NCI-H510A treated with DMSO at 0.1 percent for 48 hours (cell line): ENCODE results near the gene ABCG1.
"Not testable (repeated sequence)": the region's sequence is repeated elsewhere in the genome, so short reads cannot be mapped to it uniquely, and the experiment has no call there.

Experiments used
- DNase-seq: peaks from one replicate; lab custom pipeline; 2025; lab: John Stamatoyannopoulos, UW

The ABCG1 gene

DNA sequence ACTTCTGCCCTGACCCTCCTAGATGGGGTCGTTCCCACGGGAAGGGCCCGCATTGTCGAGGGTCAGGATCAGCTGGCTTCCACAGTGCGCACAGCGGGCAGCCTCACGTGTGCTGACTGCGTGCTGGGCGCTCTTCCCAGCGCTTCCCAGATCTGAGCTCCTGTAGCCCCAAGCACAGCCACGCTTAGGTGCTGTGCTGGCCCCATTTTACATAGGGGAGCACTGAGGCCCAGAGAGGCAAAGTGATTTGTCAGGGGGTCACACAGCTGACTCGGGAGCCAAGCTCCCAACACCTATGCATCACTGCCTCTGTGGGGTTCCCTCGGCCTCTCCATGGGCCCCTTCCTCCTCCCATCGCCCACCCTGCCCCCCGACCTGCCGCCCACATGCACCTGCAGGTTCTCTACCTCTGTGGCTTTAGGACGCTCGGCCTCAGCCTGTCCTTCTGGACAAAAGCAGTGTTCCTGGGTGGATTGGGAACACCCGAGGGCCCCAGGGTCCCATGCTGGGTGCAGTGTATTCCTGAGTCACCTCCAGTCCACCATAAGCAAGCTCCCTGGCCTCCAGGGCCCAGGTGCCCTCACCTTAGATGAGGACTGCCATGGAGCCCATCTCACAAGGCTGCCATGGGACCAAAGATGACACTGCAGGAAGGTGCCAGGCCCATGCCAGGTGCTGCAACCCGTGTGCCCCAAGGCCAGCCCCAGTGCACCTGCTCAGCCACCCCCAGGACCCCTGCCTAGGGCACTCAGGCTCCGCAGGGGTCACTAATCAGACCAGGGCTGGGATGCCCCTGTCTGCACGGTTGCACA lies 73.0 kb downstream of the ABCG1 start:
- no peak for DNase-seq

DNA sequence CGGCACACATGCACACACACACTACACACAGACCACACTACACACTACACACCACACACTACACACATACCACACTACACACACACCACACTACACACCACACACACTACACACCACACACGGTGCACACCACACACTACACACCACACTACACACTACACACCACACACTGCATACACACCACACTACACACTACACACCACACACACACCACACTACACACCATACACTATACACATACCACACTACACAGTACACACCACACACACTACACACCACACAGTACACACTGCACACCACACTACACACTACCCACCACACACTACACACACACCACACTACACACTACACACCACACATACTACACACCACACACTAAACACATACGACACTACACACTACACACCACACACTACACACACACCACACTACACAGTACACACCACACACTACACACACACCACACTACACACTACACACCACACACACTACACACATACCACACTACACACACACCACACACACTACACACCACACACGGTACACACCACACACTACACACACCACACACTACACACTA lies 73.7 kb downstream of the ABCG1 start:
- DNase-seq: not testable (repeated sequence)

DNA sequence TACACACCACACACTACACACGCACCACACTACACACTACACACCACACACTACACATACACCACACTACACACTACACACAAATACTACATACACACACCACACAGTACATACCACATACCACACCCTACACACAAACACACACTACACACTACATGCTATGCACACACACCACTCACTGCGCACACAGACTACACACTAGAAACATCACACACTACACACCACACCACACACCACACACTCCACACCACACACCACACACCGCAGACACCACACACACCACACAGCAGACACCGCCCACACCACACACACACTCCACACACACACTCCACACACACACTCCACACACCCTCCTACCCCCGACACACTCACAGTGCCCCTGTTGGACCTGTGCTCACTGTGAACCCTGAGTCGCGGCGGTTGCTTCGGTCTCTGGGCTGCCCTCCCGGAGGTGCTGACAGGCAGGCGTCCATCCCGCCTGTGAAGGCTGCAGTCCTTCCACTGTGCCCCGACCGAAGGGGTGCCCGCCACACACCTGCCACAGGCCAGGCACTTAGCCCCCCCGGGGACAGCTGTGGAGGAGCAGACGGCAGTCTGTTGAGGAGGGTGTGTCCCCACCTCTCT lies 74.8 kb downstream of the ABCG1 start:
- DNase-seq: no peak

DNA sequence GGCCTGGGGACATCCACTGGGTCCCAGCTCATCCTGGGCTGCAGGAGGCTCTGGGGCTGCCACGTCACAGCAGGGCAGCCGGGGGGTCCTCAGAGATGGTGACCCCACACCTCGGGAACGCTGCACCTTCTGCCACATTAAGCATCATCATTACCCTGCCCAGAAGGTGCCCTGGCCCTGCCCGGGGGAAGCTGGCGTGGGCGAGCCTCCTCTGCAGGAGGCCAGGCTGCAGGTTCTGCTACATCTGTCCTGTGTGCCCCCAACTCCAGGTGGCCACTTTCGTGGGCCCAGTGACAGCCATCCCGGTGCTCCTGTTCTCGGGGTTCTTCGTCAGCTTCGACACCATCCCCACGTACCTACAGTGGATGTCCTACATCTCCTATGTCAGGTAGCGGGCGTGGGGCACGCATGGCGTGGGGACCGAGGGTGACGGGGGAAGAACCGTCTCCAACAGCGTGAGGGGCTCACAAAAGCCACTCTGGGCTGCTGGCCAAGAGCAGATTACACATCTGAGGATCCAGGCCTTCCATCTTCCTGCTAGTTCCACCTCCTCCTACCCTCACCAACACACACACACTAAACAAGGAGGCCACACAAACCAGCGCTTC lies 75.4 kb downstream of the ABCG1 start:
- no peak for DNase-seq

DNA sequence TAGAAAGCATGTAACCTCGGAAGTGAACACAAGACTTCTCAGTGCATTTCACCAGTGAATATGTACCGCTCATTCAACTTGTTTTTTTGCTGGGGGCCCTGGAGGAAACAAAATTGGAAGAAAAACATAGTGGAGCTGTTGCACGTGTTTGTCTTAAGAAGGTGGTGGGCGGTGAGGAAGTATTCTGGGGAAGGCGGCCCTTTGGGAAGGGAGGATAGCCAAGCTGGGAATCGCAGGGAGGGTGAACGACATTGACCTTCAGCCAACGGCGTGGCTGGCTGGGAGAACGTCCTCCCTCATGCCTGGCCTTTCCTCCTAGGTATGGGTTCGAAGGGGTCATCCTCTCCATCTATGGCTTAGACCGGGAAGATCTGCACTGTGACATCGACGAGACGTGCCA lies 76.9 kb downstream of the ABCG1 start:
- DNase-seq: no peak

DNA sequence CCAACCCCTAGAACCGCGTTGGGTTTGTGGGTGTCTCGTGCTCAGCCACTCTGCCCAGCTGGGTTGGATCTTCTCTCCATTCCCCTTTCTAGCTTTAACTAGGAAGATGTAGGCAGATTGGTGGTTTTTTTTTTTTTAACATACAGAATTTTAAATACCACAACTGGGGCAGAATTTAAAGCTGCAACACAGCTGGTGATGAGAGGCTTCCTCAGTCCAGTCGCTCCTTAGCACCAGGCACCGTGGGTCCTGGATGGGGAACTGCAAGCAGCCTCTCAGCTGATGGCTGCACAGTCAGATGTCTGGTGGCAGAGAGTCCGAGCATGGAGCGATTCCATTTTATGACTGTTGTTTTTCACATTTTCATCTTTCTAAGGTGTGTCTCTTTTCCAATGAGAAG lies 77.6 kb downstream of the ABCG1 start:
- DNase-seq: no peak

DNA sequence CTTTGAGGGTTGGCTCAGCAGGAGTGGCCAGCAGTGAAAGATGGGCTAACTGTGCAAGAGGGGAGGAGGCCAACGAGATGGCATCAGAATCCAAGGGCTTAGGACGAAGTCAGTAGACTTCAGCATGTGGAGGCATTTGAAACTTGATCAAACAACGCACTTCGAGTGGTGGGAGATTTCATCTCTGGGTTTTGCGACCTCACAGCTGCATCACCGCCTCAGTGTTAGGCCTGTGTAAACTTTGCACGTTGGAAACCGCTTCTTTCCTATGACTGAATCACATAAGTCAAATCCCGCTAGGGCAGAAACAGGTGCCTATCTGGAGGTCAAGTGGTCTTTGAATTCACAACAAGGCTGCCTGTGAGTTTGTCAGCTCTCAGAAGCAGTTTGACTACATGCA lies 78.4 kb downstream of the ABCG1 start:
- DNase-seq: no peak

DNA sequence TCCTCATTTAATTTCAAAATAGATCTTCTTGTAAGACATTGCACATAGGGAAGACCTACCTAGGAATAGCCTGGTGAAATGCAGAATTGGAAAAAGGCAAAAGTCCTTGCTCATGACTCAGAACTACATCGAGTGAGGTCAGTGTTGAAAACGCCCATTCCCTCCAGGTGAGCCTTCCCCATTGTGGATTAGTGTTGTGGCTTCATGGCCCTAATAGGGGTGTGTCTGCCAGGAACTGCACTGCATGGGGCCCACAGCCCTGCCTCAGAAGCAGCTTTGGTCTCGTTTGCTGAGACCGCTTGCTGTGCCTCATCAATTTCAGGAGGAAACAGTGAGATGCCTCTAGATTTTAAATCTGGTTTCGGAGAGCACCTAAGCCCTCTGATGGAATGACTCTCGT lies 79.3 kb downstream of the ABCG1 start:
- DNase-seq: no peak

DNA sequence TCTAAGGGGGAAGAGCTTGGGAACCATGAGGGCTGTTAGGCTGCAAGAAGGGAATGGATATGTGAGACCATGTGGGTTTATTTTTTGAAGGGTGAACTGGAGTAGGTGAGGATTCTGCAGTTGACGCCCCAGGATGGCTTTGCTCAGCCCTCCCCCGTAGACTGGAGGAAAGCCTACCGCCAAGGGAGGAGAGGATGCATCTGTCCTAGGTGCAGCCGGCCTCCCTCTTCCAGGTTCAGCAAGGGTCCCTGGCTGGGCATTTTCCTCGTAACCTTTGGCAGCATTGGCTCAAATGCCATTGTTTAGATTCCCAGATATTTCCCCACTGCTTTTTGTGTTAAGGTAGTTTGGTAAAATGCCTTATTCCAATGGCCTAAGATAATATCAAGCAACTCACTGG lies 79.7 kb downstream of the ABCG1 start:
- no peak for DNase-seq

DNA sequence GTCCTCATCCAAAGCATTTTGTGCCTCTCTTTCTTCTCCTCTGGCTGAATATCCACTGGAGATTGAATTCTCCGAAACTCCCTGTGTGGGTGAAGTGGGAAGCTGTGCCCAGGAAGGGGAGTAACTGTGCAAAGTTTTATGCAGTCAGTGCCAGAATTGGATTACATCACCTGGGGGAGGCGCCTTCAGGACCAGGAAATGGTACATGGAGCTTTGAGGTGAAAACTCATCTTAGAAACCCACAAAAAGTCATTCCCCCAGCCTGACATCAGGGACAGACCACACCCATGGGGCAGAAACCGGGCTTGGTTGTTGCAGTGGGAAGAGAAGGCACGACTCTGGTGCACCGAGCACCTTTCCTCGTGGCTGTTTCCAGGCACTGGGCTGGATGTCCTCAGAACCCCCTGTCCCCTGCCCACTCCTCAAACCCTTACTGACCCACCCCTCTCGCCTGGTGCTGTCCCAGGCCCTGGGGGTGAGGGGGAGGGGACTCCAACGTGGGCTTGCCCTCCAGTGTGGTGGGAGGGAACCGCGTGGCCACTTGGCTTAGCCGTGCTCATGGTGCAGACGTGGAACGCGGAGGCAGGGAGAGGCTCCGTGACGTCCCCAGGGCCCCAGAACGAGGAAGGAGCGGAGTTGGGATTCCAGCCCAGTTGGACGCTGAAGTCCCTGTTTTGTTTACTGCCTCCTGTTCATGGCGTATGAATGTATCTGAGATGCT lies 80.5 kb downstream of the ABCG1 start:
- no peak for DNase-seq

DNA sequence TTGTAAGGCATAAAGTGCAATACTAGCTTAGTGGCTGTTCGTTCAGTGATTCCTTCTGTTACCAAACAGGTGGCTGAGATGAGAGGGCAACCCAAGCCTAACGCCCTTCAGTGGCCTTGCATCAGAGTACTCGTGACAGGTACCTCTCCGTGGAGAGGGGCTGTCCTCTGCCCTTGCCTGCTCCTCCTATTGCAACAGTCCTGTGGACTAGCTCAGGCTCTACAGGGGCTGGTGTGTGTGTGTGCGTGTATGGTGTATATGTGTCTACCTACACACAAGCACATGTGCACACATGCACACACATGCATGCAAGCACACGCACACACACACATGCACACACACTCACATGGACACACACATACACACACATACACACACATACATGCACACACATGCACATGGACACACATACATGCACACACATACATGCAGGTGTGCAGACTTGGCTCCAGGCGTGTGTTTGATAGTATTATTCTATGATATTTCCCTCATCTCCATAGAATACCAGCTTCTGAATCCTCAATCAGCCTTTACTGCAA lies 81.2 kb downstream of the ABCG1 start:
- no peak for DNase-seq

DNA sequence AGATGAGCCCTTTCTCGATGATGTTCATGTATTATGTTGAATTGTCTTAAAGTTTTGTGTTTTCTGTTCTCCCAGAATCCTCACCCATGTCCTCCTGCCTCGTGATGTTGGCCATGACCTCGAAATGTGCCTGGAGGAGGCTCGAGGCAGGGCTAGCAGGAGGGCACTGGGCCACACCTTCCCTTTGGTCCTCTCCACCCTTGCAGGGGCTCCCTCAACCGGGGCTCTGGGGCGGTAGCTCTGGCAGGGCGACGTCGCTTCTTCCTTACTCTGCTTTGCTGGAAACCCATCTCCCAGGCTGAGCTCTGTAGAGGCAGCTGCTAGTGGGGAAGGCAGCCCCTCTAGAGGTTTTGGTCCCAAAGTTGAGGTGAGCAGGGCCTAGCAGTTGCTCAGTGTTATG lies 82.0 kb downstream of the ABCG1 start:
- DNase-seq: no peak

DNA sequence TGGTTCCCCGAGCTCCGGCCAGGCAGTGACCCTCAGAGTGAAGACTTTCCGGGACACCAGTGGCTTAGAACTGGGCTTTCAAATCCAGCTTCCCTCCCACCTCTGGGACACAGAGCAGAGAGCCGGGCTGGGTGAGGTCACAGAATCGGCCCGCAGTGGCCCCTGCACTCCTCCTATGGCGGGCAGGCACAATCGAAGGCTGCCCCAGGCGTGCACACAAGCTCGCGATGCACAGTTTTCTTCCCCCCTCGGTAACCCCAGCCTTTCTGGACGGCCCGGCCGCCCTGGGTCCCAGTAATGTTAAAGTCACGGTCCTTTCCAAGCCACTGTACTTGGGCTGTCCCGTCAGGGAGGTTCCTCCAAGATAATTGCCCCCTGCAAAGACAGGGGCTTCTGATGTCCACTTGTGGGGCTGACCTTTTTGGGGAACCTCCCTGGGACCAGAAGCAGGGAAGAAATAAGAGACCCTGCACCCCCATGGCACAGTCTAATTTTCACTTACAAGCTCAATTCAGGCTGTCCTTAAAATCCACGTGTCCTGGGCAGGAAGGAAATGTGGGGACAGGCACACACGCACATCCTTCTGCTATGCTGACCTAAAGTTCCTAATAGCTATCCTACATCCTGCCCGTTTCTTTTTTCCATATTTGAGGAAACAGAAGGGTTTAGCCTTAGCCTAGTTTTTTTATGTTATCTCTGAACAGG lies 82.6 kb downstream of the ABCG1 start:
- DNase-seq: no peak

DNA sequence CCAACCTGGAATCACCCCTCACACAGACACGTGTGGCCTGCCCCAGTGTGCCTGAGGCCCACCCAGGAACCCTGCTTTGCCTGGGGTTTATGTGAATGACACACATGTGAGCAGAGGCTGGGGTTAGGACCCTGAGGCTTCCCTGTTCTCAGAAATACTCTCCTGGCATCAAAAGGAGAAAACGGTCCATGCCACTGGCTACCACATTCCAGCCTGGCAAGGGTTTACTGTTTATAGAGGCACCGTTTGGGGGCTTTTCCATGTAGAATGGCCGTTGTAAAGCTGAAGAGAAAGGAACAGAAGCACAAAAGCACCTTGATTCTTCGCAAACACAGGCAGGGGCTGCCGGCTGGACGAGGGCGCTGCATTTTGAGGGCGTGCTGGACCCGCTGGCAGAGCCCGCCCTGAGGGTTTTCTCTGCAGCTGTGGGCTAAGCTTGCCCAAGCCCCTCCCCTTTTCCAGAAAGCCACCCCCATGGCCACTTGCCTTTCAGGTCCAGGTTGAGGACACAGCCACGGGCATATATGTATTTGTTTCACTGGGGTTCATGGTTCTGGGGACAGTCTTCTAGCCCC lies 83.2 kb downstream of the ABCG1 start:
- no peak for DNase-seq

DNA sequence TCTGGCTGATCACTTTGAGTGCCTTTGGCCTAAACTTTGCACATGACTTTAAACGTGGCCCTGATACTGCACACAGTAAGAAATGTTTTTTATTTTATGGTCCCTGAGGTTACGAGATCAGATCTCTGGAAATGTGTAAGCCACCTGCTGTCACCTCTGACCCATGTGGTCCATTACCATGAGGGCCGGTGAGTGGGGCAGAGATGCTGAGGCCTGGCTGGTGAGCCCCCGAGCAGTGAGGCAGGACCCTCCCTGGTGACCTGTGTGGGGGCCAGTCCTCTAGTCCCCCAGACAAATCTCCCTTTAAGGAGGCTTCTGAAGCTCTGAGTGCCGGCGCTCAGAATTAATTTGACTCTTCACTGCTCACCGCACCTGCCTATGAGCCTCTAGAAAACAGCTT lies 83.9 kb downstream of the ABCG1 start:
- no peak for DNase-seq

DNA sequence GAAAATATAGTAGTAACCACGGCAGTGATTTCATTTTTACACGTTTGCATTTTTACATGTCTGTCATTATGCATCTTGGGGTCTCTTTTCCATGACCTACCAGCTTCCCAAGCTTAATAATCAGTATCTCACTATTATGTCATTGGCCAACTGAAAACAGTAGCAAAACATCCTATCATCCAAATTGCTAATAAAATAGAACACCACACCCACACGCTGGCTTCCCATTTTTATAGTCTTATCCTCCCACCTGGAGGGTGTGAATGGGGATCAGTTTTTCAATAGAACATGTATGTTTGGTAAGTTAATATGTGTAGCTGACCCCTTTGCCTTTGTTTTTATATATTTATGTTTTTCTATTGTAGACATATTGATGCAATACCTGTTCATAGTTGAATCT lies 84.5 kb downstream of the ABCG1 start:
- DNase-seq: no peak

DNA sequence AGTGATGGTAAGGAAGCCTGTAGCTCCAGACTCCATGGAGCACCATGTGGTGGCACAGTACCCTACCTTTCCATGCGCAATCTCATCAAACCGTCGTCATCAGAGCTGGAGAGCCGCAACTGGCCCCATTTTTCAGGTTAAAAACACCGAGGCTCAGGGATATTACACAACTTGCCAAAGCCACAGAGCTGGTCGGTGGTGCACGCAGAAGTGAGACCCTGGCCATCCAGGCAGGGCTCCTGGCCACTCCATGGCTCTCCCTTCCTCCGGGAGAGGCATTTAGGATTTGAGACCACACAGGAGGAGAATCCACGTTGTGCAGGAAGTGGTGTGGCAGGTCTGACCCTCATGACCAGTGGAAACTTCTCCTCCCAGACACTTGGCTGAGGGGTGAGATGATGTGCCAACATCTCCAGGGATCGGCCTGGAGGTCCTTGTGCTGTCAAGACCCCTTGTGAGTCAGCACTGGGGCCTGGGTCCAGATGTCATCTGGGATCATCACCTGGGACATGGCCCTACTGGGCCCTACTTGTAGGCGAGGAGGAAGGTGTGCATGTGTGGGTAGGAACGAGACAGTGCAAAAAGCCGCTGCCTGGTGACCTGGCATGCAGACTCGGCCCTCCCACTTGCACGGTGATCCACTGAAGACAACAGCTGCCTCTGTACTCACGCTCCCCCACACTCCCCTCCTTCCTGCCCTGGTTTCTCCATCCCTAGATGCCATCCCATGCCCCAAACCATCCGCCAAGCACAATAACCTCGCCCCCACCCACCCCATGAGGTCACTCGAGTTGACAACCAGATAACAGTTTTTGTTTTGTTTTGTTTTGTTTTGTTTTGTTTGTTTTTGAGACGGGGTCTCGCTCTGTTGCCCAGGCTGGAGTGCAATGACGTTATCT lies 85.9 kb downstream of the ABCG1 start:
- no peak for DNase-seq

DNA sequence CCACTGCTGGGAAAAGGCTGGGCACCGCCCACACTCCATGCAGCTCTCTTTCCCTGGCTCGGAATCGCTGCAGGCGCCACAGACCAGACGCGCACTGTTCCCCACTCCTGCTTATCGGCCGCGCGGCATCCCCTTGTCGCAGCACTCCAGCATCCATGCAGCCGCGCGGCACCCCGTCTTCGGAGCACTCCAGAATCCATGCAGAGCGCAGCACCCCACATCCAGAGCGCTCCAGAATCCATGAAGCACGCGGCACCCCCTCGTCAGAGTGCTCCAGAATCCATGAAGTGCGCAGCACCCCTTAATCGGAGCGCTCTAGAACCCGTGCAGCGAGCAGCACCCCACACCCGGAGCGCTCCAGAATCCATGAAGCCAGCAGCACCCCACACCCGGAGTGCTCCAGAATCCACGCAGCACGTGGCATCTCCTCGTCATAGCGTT lies 86.8 kb downstream of the ABCG1 start:
- no peak for DNase-seq

DNA sequence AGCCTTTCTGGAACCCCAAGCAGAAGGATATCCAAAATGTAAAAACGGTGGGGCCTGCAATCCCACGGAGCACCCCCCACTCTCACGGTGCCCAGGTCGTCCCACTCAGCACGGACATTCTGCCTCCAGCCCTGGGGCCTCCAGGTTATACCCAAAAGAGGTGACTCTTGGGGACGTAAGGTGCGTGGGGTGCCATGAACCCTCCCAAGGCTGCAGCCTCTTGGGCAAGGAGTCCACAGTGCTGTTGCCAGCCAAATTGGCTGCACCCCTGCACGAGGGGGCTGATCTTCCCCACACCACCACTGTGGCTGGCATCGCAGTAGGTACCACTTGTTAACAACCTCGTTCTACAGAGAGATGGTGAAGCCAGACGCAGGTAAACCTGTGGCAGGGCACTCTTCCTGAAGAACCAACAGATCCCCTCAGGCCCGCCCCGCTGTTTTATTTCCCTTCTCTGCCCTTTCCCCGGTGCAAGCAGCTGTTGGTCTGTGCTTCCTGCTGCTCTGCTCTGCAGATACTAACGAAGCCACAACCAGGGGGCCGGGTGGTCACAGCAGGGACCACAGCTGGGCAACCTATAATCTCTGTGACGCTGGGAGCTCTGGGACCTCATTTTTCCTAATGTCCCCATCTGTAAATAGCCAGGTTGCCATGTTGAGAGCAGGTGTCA lies 87.6 kb downstream of the ABCG1 start:
- no peak for DNase-seq
